Glomerular endothelial cell (primary cell): Measurements from ENCODE around the gene AMBP. TPM values are rescaled to one million over a fixed set of nuclear protein-coding genes. Genes with fewer than 3 reads are reported as not detected.

Experiments used
- DNase-seq: peaks from one replicate; pipeline ENCODE4 v3.0.0-alpha.2; 2011; ENCODE audit warnings: low read depth, low spot score; ENCODE audit errors: extremely low read depth
- total RNA-seq: library from RNA; depleted of rRNA; stranded (reverse); fragments of >200 nt; gene quantifications from 2 replicates; pipeline ENCODE4 v1.2.3, GENCODE V29; 2015

The AMBP gene
- total RNA-seq, 1 donor from 2014 or later: not detected

GRCh38 chr9:114077162-114077837, 800 bp downstream of the AMBP start:
- DNase-seq: no peak

- no peak for DNase-seq
These were observed 1.6 kb downstream of the AMBP start for GRCh38 chr9:114076237-114077161.

GRCh38 chr9:114075602-114076001, 2.5 kb downstream of the AMBP start:
- DNase-seq: no peak

GRCh38 chr9:114072184-114073140, 5.6 kb downstream of the AMBP start:
- no peak for DNase-seq

GRCh38 chr9:114071197-114071795, 6.8 kb downstream of the AMBP start:
- DNase-seq: no peak

- DNase-seq: no peak
These were observed 7.7 kb downstream of the AMBP start for GRCh38 chr9:114070188-114071103.

GRCh38 chr9:114069476-114070187, 8.5 kb downstream of the AMBP start:
- no peak for DNase-seq

- no peak for DNase-seq
These were observed 12.8 kb downstream of the AMBP start for GRCh38 chr9:114065304-114065703.

- no peak for DNase-seq
These were observed 16.1 kb downstream of the AMBP start for GRCh38 chr9:114061830-114062474.

GRCh38 chr9:114061292-114061691, 16.8 kb downstream of the AMBP start:
- DNase-seq: no peak

GRCh38 chr9:114060711-114061110, 17.4 kb downstream of the AMBP start:
- no peak for DNase-seq

- DNase-seq: no peak
These were observed 18.0 kb downstream of the AMBP start for GRCh38 chr9:114060070-114060469.

GRCh38 chr9:114059047-114059803, 18.9 kb downstream of the AMBP start:
- no peak for DNase-seq

- no peak for DNase-seq
These were observed 19.4 kb downstream of the AMBP start for GRCh38 chr9:114058688-114059046.

- DNase-seq: no peak
These were observed 20.8 kb downstream of the AMBP start for GRCh38 chr9:114057161-114057885.

GRCh38 chr9:114056527-114056926, 21.6 kb downstream of the AMBP start:
- no peak for DNase-seq

GRCh38 chr9:114055894-114056293, 22.2 kb downstream of the AMBP start:
- no peak for DNase-seq
